Activated naive CD4-positive, alpha-beta T cell treated with anti-CD3 and anti-CD28 coated beads for 36 hours (primary cell): ENCODE measurements around the gene MASP1. TPM values are rescaled to one million over a fixed set of nuclear protein-coding genes. Genes with fewer than 3 reads are reported as not detected.

Experiments used
- CTCF ChIA-PET: fragments of 350-600 bp; sonication (Branson Sonifier 250); formaldehyde crosslinking; loops from one replicate; lab custom pipeline; 2021; ENCODE audit warnings: antibody characterized with exemption; lab: Charles Lee
- DNase-seq: peaks from one replicate; pipeline ENCODE4 v3.0.0-alpha.2; 2020
- H3K27ac Mint-ChIP-seq: one replicate; pipeline ENCODE4 v1.8.0; 2021; ENCODE audit warnings: mild to moderate bottlenecking, mixed read lengths
- H3K27me3 Mint-ChIP-seq: one replicate; pipeline ENCODE4 v1.8.0; 2021; ENCODE audit warnings: low read depth, mixed read lengths
- H3K36me3 Mint-ChIP-seq: one replicate; pipeline ENCODE4 v1.8.0; 2021; ENCODE audit warnings: low read depth, mixed read lengths
- H3K4me1 Mint-ChIP-seq: one replicate; pipeline ENCODE4 v1.8.0; 2021; ENCODE audit warnings: low read depth, mixed read lengths
- H3K4me3 Mint-ChIP-seq: one replicate; pipeline ENCODE4 v1.8.0; 2021; ENCODE audit warnings: mild to moderate bottlenecking, moderate library complexity, mixed read lengths
- H3K9me3 Mint-ChIP-seq: one replicate; pipeline ENCODE4 v1.8.0; 2021; ENCODE audit warnings: mixed read lengths
- intact Hi-C: fragments of 100-400 bp; cut with micrococcal nuclease; formaldehyde crosslinking; loops from one replicate; pipeline ENCODE4 v1.15.1; 2023
- total RNA-seq, 2 experiments: library from RNA; stranded (reverse); gene quantifications; one replicate each; pipeline ENCODE4 v1.2.3, GENCODE V29; 2021

The MASP1 gene
- total RNA-seq, 2 experiments from 2014 or later, result not detected

DNA sequence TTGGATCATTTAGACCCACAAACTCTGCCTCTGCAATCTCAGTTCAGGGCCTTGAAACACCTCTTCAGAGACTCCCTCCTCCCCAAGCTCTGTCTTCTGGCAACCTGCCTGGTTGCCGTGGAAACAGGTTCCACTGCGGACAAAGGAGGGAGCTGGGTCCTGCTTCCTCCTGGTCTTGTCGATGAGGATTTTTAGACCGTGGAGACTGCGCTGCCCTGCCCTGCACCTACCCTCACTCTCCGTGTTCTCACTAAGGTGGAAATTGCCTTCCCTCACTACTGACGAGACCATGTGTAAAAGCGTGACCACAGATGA, 94.2 kb downstream of the MASP1 start, which contains the start of gene RTP1:
TSS of gene RTP1 (plus strand) at position 152 of the 315 bp plus-strand sequence. CDS start at position 182, 30 bp downstream.
- CTCF ChIA-PET, result interaction anchor here (1.1 kb wide), 1 partner anchor 23 kb away, joined by 3 read pairs; no protein-coding TSS in a partner anchor
- no peak within 1 kb of the TSS for H3K27ac Mint-ChIP-seq
- H3K36me3 Mint-ChIP-seq, result no peaks in the 10 kb centered on the region
- DNase-seq, result no peak
- H3K9me3 Mint-ChIP-seq, result no peaks in the 10 kb centered on the region
- peaks cover 2% of the 10 kb centered on the region for H3K27me3 Mint-ChIP-seq
- no peak within 1 kb of the TSS for H3K4me3 Mint-ChIP-seq
- intact Hi-C loops, result no loop called here
- H3K4me1 Mint-ChIP-seq, result no peaks in the 10 kb centered on the region

DNA sequence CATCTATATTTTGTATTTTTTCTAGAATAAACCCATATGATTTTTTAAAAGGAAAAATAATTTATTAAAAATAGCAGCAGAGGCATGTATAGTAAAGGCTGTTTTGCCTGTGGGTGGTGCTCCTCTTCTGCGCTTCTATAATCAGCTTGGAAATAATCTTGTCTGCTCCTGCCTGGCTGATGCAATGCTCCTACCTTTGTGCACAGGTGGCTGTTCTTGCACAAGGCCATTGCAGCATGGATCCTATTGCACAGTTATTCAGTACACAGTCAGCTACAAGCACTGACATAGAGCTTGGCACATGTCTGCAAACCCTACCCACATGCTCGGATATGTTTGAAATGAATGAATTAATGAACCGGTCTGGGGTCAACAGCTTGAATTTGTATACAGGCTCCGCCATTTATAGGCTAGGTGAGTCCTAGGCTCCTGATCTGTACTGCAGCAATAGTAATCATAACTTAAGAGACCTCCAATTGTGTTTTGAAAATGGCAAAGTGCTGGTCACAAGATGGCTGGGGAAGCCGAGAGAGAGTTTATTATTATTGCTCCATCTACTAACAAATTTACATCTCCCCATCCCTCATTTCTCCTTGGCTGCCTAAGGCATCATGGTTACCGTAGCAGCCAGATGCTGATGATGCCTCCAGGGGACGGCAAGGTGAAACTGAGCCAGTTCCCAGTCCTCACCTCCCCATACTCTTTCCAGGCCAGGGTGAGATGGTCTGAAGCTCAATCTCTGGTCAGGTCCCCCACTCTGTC, 94.8 kb downstream of the MASP1 start:
- Mint-ChIP-seq H3K9me3 (no peaks in the 10 kb centered on the region), H3K27me3 (peaks cover 2% of the 10 kb centered on the region), H3K27ac (no peak overlapping the region), H3K36me3 (no peaks in the 10 kb centered on the region), H3K4me3 (no peak overlapping the region), H3K4me1 (no peaks in the 10 kb centered on the region)
- intact Hi-C loops, result no loop called here
- no peak for DNase-seq
- CTCF ChIA-PET, result interaction anchor here (1.1 kb wide), 1 partner anchor 23 kb away, joined by 3 read pairs; no protein-coding TSS in a partner anchor

GRCh38 chr3:187193181-187193580, 98.4 kb downstream of the MASP1 start:
- no peak for DNase-seq
- Mint-ChIP-seq H3K4me3 (no peak overlapping the region), H3K27me3 (peaks cover 14% of the 10 kb centered on the region), H3K27ac (no peak overlapping the region), H3K9me3 (no peaks in the 10 kb centered on the region), H3K4me1 (no peaks in the 10 kb centered on the region), H3K36me3 (no peaks in the 10 kb centered on the region)
- CTCF ChIA-PET, result no interaction called here
- intact Hi-C loops, result no loop called here

DNA sequence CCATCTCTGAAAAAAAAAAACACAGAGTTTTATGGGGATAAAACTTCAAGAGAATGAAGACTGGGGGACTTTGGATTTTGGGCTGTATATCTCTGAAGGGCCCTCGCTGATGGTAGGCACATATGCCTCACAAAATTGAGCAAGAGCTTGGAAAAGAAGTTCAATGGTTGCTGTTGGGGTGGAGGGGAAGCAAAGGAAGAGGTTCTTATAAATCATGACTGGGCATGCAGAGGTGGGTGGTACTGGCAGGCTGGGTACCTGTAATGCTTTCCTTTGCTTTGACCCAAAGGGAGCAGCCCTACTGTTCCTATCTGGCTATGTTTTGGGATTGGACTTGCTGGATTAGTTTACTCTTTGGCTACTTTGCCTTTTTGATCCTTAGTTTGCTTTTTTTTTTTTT, 100.3 kb downstream of the MASP1 start:
- DNase-seq, result no peak
- Mint-ChIP-seq H3K4me3 (no peak overlapping the region), H3K27me3 (peaks cover 14% of the 10 kb centered on the region), H3K9me3 (no peaks in the 10 kb centered on the region), H3K4me1 (no peaks in the 10 kb centered on the region), H3K27ac (no peak overlapping the region), H3K36me3 (no peaks in the 10 kb centered on the region)
- intact Hi-C loops, result no loop called here
- CTCF ChIA-PET, result interaction anchor here (0.6 to 1.0 kb wide), 2 partner anchors 42 to 78 kb away, joined by 3 read pairs; no protein-coding TSS in a partner anchor

GRCh38 chr3:187188931-187189330, 102.6 kb downstream of the MASP1 start:
- Mint-ChIP-seq H3K27ac (no peak overlapping the region), H3K4me1 (no peaks in the 10 kb centered on the region), H3K27me3 (peaks cover 16% of the 10 kb centered on the region), H3K9me3 (no peaks in the 10 kb centered on the region), H3K36me3 (no peaks in the 10 kb centered on the region), H3K4me3 (no peak overlapping the region)
- CTCF ChIA-PET, result no interaction called here
- no peak for DNase-seq
- intact Hi-C loops, result no loop called here

DNA sequence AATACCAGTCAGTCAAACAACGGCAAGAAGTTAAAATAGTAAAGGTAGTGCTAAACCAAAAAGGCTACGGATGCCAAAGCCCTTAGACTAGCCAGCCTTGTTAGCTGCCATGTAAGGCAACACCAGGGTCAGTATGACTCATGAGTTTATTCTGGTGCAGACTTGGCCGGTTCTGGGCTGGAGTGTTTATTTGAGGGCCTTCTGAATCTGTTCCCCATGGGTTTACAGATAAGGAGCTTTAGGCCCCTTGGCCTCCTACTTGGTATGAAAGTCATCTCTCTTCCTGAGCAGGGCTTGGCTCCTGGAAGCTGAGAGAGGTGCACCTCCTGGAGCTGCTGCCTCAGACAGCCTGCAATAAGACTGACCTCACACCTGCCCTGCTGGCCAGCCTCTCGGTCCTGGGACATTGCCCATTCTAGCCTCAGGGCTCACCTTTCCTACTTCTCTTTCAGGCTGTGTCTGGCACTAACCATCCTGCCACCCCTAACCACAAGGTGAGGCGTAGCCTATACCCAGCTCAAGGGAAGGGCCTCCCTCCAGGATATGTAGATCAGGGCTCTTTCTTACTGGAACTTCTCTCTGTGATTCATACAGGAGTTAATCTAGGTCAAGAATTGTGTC, 104.6 kb downstream of the MASP1 start:
- H3K36me3 Mint-ChIP-seq, result no peaks in the 10 kb centered on the region
- no peak overlapping the region for H3K4me3 Mint-ChIP-seq
- H3K27me3 Mint-ChIP-seq, result peaks cover 14% of the 10 kb centered on the region
- DNase-seq, result no peak
- intact Hi-C loops, result no loop called here
- CTCF ChIA-PET, result no interaction called here
- H3K27ac Mint-ChIP-seq, result no peak overlapping the region
- H3K4me1 Mint-ChIP-seq, result no peaks in the 10 kb centered on the region
- H3K9me3 Mint-ChIP-seq, result no peaks in the 10 kb centered on the region

DNA sequence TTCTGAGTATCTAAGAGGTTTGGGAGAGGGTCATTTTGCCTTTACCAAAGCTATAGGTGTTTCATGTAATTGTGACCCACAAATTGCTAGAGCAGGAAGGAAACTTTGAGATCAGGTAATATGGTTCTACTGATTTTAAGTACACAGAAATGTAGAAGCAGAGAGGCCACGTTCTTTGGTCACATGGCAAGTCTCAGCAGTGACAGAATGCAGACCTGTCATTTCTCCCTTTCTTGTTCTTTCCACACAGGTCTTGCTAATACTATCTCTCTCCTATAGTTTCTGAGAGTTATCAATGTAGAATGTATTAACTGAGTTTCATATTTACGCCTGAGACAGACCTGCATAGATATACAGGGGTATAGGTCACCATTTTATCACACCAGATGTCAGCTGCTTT, 105.2 kb downstream of the MASP1 start:
- DNase-seq, result no peak
- Mint-ChIP-seq H3K27ac (no peak overlapping the region), H3K36me3 (no peaks in the 10 kb centered on the region), H3K4me1 (no peaks in the 10 kb centered on the region), H3K27me3 (peaks cover 14% of the 10 kb centered on the region), H3K9me3 (no peaks in the 10 kb centered on the region), H3K4me3 (no peak overlapping the region)
- intact Hi-C loops, result no loop called here
- CTCF ChIA-PET, result no interaction called here

DNA sequence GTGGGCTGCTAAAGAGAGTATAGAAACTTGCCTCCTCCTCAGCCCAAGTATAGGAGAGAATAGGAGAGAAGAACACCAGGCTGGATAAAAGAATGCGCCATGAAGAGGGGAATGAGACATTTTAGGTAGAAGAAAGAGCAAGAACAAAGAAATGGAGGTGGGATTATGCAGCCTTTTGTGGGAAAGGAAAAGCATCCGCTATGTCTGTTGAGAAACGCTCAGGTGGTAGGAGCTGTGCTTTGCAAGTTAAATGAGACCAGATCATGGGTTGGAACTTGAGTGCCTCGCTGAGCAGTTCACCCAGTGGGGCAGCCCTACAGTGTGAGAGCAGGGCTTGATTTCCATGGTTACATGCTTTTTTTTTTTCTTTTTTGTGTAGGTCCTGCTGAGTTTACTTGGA, 105.8 kb downstream of the MASP1 start:
- Mint-ChIP-seq H3K4me3 (no peak overlapping the region), H3K27ac (no peak overlapping the region), H3K9me3 (no peaks in the 10 kb centered on the region), H3K4me1 (no peaks in the 10 kb centered on the region), H3K27me3 (peaks cover 12% of the 10 kb centered on the region), H3K36me3 (no peaks in the 10 kb centered on the region)
- CTCF ChIA-PET, result no interaction called here
- intact Hi-C loops, result no loop called here
- DNase-seq, result no peak

Other genes with a start within 250 kb of the MASP1 start
- gene RPL39L, start 152.2 kb downstream of the MASP1 start, total RNA-seq, result 10 to 100 TPM; 19.2 to 20.9 TPM
- gene RTP1, start 94.3 kb downstream of the MASP1 start, total RNA-seq, result not detected
- under 1 TPM; 0.43 to 0.81 TPM for gene RTP4, start 76.6 kb upstream of the MASP1 start, total RNA-seq